GM23338 (cell line): ENCODE results near the gene ZNF746. TPM values are rescaled to one million over a fixed set of nuclear protein-coding genes. Genes with fewer than 3 reads are reported as not detected.

Experiments
- ATAC-seq: fragments of 200-7000 bp; cut with Tn5 transposase; 3 replicates; pipeline ENCODE4 v1.9.1; 2020
- DNase-seq: peaks from one replicate; pipeline ENCODE4 v3.0.0-alpha.2; 2015; ENCODE audit warnings: low spot score
- H2AFZ ChIP-seq: fragments of 200-600 bp; sonication (generic); 2 replicates; pipeline ENCODE4 v1.8.0; 2016; ENCODE audit warnings: antibody characterized with exemption, mild to moderate bottlenecking, moderate library complexity
- H3F3A ChIP-seq: fragments of 200-600 bp; sonication (generic); replicated peaks from 2 replicates; pipeline ENCODE4 v1.8.0; 2017; ENCODE audit warnings: antibody characterized with exemption, mixed run types, low read depth
- H3K27ac ChIP-seq: fragments of 200-600 bp; sonication (generic); 2 replicates; pipeline ENCODE4 v1.6.1; 2016; ENCODE audit warnings: low read depth
- H3K27me3 ChIP-seq: fragments of 200-600 bp; sonication (generic); 2 replicates; pipeline ENCODE4 v1.8.0; 2016; ENCODE audit warnings: mild to moderate bottlenecking, mixed run types, moderate library complexity; ENCODE audit not compliant: insufficient read depth
- H3K36me3 ChIP-seq: fragments of 200-600 bp; sonication (generic); 2 replicates; pipeline ENCODE4 v1.8.0; 2016; ENCODE audit warnings: mild to moderate bottlenecking; ENCODE audit not compliant: insufficient read depth
- H3K4me1 ChIP-seq: fragments of 200-600 bp; sonication (generic); 2 replicates; pipeline ENCODE4 v1.8.0; 2016; ENCODE audit warnings: mild to moderate bottlenecking, moderate library complexity; ENCODE audit not compliant: insufficient read depth
- H3K4me2 ChIP-seq: fragments of 200-600 bp; sonication (generic); 2 replicates; pipeline ENCODE4 v1.7.1; 2017; ENCODE audit warnings: mixed run types
- H3K4me3 ChIP-seq: fragments of 200-600 bp; sonication (generic); 2 replicates; pipeline ENCODE4 v1.6.1; 2016; ENCODE audit warnings: mixed run types
- H3K79me2 ChIP-seq: fragments of 200-600 bp; sonication (generic); replicated peaks from 2 replicates; pipeline ENCODE4 v1.8.0; 2017; ENCODE audit warnings: mild to moderate bottlenecking; ENCODE audit not compliant: insufficient read depth
- H3K9me2 ChIP-seq: fragments of 200-600 bp; sonication (generic); 2 replicates; pipeline ENCODE4 v1.8.0; 2017; ENCODE audit not compliant: insufficient read depth
- H4K20me1 ChIP-seq: fragments of 200-600 bp; sonication (generic); replicated peaks from 2 replicates; pipeline ENCODE4 v1.8.0; 2017; ENCODE audit warnings: mild to moderate bottlenecking; ENCODE audit not compliant: insufficient read depth
- H3K27ac Mint-ChIP-seq: 2 replicates; pipeline ENCODE4 v1.8.0; 2020; ENCODE audit warnings: inconsistent platforms, mild to moderate bottlenecking, moderate library complexity, mixed read lengths
- H3K27me3 Mint-ChIP-seq: 3 replicates; pipeline ENCODE4 v1.8.0; 2022; ENCODE audit warnings: low read depth, mild to moderate bottlenecking, moderate library complexity, mixed read lengths, inconsistent platforms; ENCODE audit not compliant: insufficient read depth, poor library complexity
- H3K36me3 Mint-ChIP-seq: 3 replicates; pipeline ENCODE4 v1.8.0; 2021; ENCODE audit warnings: low read depth, mild to moderate bottlenecking, inconsistent platforms, moderate library complexity, mixed read lengths
- H3K4me1 Mint-ChIP-seq: 3 replicates; pipeline ENCODE4 v1.8.0; 2020; ENCODE audit warnings: mild to moderate bottlenecking, inconsistent platforms, mixed read lengths
- H3K4me3 Mint-ChIP-seq: 3 replicates; pipeline ENCODE4 v1.8.0; 2021; ENCODE audit warnings: moderate library complexity, mild to moderate bottlenecking, inconsistent platforms, mixed read lengths
- H3K9me3 Mint-ChIP-seq: 3 replicates; pipeline ENCODE4 v1.8.0; 2020; ENCODE audit warnings: moderate library complexity, mild to moderate bottlenecking, inconsistent platforms, mixed read lengths
- CREB1 ChIP-seq: fragments of 250-450 bp; sonication (Bioruptor Pico); IDR thresholded peaks from 2 replicates; pipeline ENCODE4 v1.5.0; 2020; ENCODE audit warnings: low read depth, mild to moderate bottlenecking, moderate library complexity
- CTCF ChIP-seq, 2 experiments: fragments of 200-600 bp in 1 of 2; sonication (generic) in 1 of 2; conservative IDR thresholded peaks; 2 replicates each; pipeline versions ENCODE4 v1.5.1 to v1.6.1; 2016 to 2017; ENCODE audit warnings: antibody characterized with exemption in 2 of 2, low read depth in 2 of 2, mild to moderate bottlenecking in 2 of 2, moderate library complexity in 1 of 2
- ETS1 ChIP-seq: IDR thresholded peaks from 2 replicates; pipeline ENCODE4 v1.6.1; 2016; ENCODE audit warnings: antibody characterized with exemption
- EZH2phosphoT487 ChIP-seq: fragments of 200-600 bp; sonication (generic); IDR thresholded peaks from one replicate; pipeline ENCODE4 v1.8.1; 2018; ENCODE audit warnings: antibody characterized with exemption; ENCODE audit not compliant: unreplicated experiment
- JUNB ChIP-seq: IDR thresholded peaks from one replicate; pipeline ENCODE4 v1.6.1; 2016; ENCODE audit warnings: antibody characterized with exemption; ENCODE audit not compliant: unreplicated experiment
- NANOG ChIP-seq: IDR thresholded peaks from 2 replicates; pipeline ENCODE4 v1.6.1; 2016; ENCODE audit warnings: antibody characterized with exemption, borderline replicate concordance
- POLR2AphosphoS5 ChIP-seq: IDR thresholded peaks from 2 replicates; pipeline ENCODE4 v1.6.1; 2016; ENCODE audit warnings: antibody characterized with exemption, low read depth
- ZNF114 ChIP-seq: fragments of 250-450 bp; sonication (Bioruptor Pico); IDR thresholded peaks from 2 replicates; pipeline ENCODE4 v1.5.0; 2020; ENCODE audit warnings: mild to moderate bottlenecking, moderate library complexity
- ZNF331 ChIP-seq: fragments of 250-450 bp; sonication (Bioruptor Pico); IDR thresholded peaks from 2 replicates; pipeline ENCODE4 v1.5.0; 2020; ENCODE audit warnings: low read depth, mild to moderate bottlenecking, moderate library complexity
- ZNF462 ChIP-seq: fragments of 250-450 bp; sonication (Bioruptor Pico); IDR thresholded peaks from 2 replicates; pipeline ENCODE4 v1.5.0; 2020; ENCODE audit warnings: mild to moderate bottlenecking, moderate library complexity
- polyA plus RNA-seq: library from polyadenylated mRNA; unstranded; fragments of >200 nt; fragmentation: Nextera tagmentation; extraction: Ambion mirVana; gene quantifications from 2 replicates; pipeline ENCODE4 v1.2.1, GENCODE V29; 2016
- total RNA-seq: library from RNA; depleted of rRNA; stranded (reverse); fragments of >200 nt; shearing (Covaris generic); gene quantifications from 2 replicates; pipeline ENCODE4 v1.2.3, GENCODE V29; 2014

Gene ZNF746
- total and polyA plus RNA-seq, 2 experiments from 2014 or later, result 10.0 to 18.6 TPM

GRCh38 chr7:149455175-149455950, 42.2 kb downstream of the ZNF746 start:
- ATAC-seq, result no peak
- peaks cover 37% of the 10 kb centered on the region for H3K36me3 Mint-ChIP-seq
- Histone ChIP-seq H3K4me1 (no peaks in the 10 kb centered on the region), H3K79me2 (0 out of 2 replicates have a peak, but pooled peaks cover 4% of the 10 kb centered on the region), H3F3A (no peaks in the 10 kb centered on the region), H2AFZ (no peak overlapping the region), H4K20me1 (peaks cover 17% of the 10 kb centered on the region), H3K36me3 (no peaks in the 10 kb centered on the region), H3K4me3 (no peak overlapping the region), H3K9me2 (no peaks in the 10 kb centered on the region), H3K4me2 (no peak overlapping the region), H3K27me3 (peaks cover 26% of the 10 kb centered on the region), H3K27ac (no peak overlapping the region)
- no peaks in the 10 kb centered on the region for H3K9me3 Mint-ChIP-seq
- H3K27me3 Mint-ChIP-seq, result peaks cover 20% of the 10 kb centered on the region
- DNase-seq, result no peak
- H3K4me1 Mint-ChIP-seq, result peaks cover 11% of the 10 kb centered on the region
- H3K27ac Mint-ChIP-seq, result no peak overlapping the region
- TF ChIP-seq EZH2phosphoT487, result no peak
- TF ChIP-seq CREB1 (CRISPR knock-in tag), result no peak
- TF ChIP-seq ZNF331, result no peak
- no peak for TF ChIP-seq ETS1
- TF ChIP-seq JUNB, result no peak
- TF ChIP-seq ZNF114, result no peak
- no peak for TF ChIP-seq NANOG
- TF ChIP-seq POLR2AphosphoS5, result no peak
- TF ChIP-seq CTCF (conservative IDR thresholded peaks at IDR 0.05; ENCODE audit: low read depth in 2 of 2), result no peak
- TF ChIP-seq ZNF462 (CRISPR knock-in tag), result no peak
- H3K4me3 Mint-ChIP-seq, result no peak overlapping the region
